HepG2 (cell line): ENCODE data around the gene ZCCHC3. TPM values are rescaled to one million over a fixed set of nuclear protein-coding genes. Genes with fewer than 3 reads are reported as not detected.
A peak's percentile ranks its signal among the peaks of the same experiment; 100 is the strongest.

Source experiments
- ARHGAP35 ChIP-seq: sonication (generic); formaldehyde crosslinking; IDR thresholded peaks from 2 replicates; pipeline ENCODE4 v1.9.0; 2022; ENCODE audit warnings: mild to moderate bottlenecking, inconsistent platforms, moderate library complexity, missing genetic modification reagents, borderline replicate concordance
- ATF7 ChIP-seq, 2 experiments: fragments of 450-650 bp in 1 of 2; sonication (generic) in 1 of 2; formaldehyde crosslinking in 1 of 2; IDR thresholded peaks; 2 replicates each; pipeline versions ENCODE4 v1.4.0 to v1.6.1; 2016 to 2020; ENCODE audit warnings: antibody characterized with exemption in 1 of 2, mild to moderate bottlenecking in 1 of 2, missing genetic modification reagents in 1 of 2
- KDM5B ChIP-seq: sonication (generic); formaldehyde crosslinking; IDR thresholded peaks from 2 replicates; pipeline ENCODE4 v1.4.0; 2020; ENCODE audit warnings: missing genetic modification reagents, mild to moderate bottlenecking, borderline replicate concordance
- POLR2AphosphoS5 ChIP-seq: IDR thresholded peaks from 2 replicates; pipeline ENCODE4 v1.6.1; 2012; ENCODE audit warnings: low read depth, low read length
- RFX5 ChIP-seq: IDR thresholded peaks from 2 replicates; pipeline ENCODE4 v1.6.1; 2011; ENCODE audit warnings: low read depth, low read length, improper control_type of control experiment
- RXRA ChIP-seq: sonication (generic); formaldehyde crosslinking; IDR thresholded peaks from 2 replicates; pipeline ENCODE4 v1.5.1; 2020; ENCODE audit warnings: missing genetic modification reagents
- TBP ChIP-seq: sonication (generic); formaldehyde crosslinking; IDR thresholded peaks from 2 replicates; pipeline ENCODE4 v1.5.0; 2020; ENCODE audit warnings: missing genetic modification reagents
- U2AF2 ChIP-seq: fragments of 200-400 bp; formaldehyde crosslinking; IDR thresholded peaks from 2 replicates; pipeline ENCODE4 v1.6.1; 2017; ENCODE audit warnings: low read depth, mild to moderate bottlenecking, low read length
- ZBED4 ChIP-seq: sonication (generic); formaldehyde crosslinking; IDR thresholded peaks from 2 replicates; pipeline ENCODE4 v1.4.0; 2020; ENCODE audit warnings: missing genetic modification reagents, borderline replicate concordance
- ZBTB46 ChIP-seq: sonication (generic); formaldehyde crosslinking; IDR thresholded peaks from 2 replicates; pipeline ENCODE4 v1.4.0; 2020; ENCODE audit warnings: mild to moderate bottlenecking, missing genetic modification reagents, borderline replicate concordance
- ZNF101 ChIP-seq: sonication (generic); formaldehyde crosslinking; IDR thresholded peaks from 2 replicates; pipeline ENCODE4 v1.4.0; 2020; ENCODE audit warnings: mild to moderate bottlenecking, low read depth, missing genetic modification reagents, borderline replicate concordance
- ZNF230 ChIP-seq: sonication (generic); formaldehyde crosslinking; IDR thresholded peaks from 2 replicates; pipeline ENCODE4 v1.4.0; 2020; ENCODE audit warnings: mild to moderate bottlenecking, missing genetic modification reagents
- ZNF407 ChIP-seq: sonication (generic); formaldehyde crosslinking; IDR thresholded peaks from one replicate; pipeline ENCODE4 v1.5.1; 2020; ENCODE audit warnings: mild to moderate bottlenecking, missing genetic modification reagents; ENCODE audit errors: not compliant biosample characterization
- ZNF572 ChIP-seq: sonication (generic); formaldehyde crosslinking; IDR thresholded peaks from 2 replicates; pipeline ENCODE4 v1.5.1; 2020; ENCODE audit warnings: mild to moderate bottlenecking, missing genetic modification reagents
- polyA plus RNA-seq, 8 experiments: library from polyadenylated mRNA; depleted of rRNA in 3 of 8; stranded (reverse) in 7 of 8; unstranded in 1 of 8; fragments of >200 nt; fragmentation: Illumina TruSeq in 4 of 8; extraction: Trizol in 4 of 8; gene quantifications; 2 replicates each; pipeline versions ENCODE4 v1.2.1 to v1.2.3, GENCODE V29; 2011 to 2016; ENCODE audit warnings: low read depth in 4 of 8, missing spikeins in 1 of 8, mixed read lengths in 1 of 8; ENCODE audit not compliant: insufficient read depth in 1 of 8
- total RNA-seq, 5 experiments: library from RNA; depleted of rRNA; stranded (reverse); fragments of >200 nt; fragmentation: Illumina TruSeq; extraction: Trizol; gene quantifications; 2 replicates each; pipeline ENCODE4 v1.2.3, GENCODE V29; 2016; ENCODE audit warnings: low read depth in 1 of 5

ZCCHC3 gene
- total and polyA plus RNA-seq, 2 of the 13 experiments (the other 11 are each of a cell fraction or from before 2014, with no cell fraction given) = 46.6 to 63.0 TPM

- TF ChIP-seq ZNF407 (CRISPR knock-in tag) (no peak), U2AF2 (no peak), ATF7 (IDR thresholded peaks at IDR 0.05) (no peak), ATF7 (CRISPR knock-in tag; IDR thresholded peaks at IDR 0.05) (no peak), TBP (CRISPR knock-in tag) (no peak), RXRA (CRISPR knock-in tag) (0 out of 2 replicates have a peak, but pooled peaks have one; percentile 41), ZNF230 (CRISPR knock-in tag) (no peak), ZBTB46 (CRISPR knock-in tag) (no peak), ARHGAP35 (CRISPR knock-in tag) (no peak), ZBED4 (CRISPR knock-in tag) (no peak), RFX5 (no peak), KDM5B (CRISPR knock-in tag) (no peak), POLR2AphosphoS5 (peak; percentile 45; the same call in 1 of the 2 replicates), ZNF101 (CRISPR knock-in tag) (no peak), ZNF572 (no peak)
These were observed 30.9 kb downstream of the ZCCHC3 start (continued) for GRCh38 chr20:328027-328974.
